BLaER1 (cell line): ENCODE data around the gene RNF149.
A peak's percentile ranks its signal among the peaks of the same experiment; 100 is the strongest.
"Not testable (repeated sequence)": the region's sequence is repeated elsewhere in the genome, so short reads cannot be mapped to it uniquely, and the experiment has no call there.

ENCODE experiments used
- H3K27ac ChIP-seq: shearing (Covaris generic); formaldehyde crosslinking; 2 replicates; pipeline ENCODE4 v1.8.1; 2022
- H3K27me3 ChIP-seq: shearing (Covaris generic); formaldehyde crosslinking; 2 replicates; pipeline ENCODE4 v1.8.1; 2022
- H3K36me3 ChIP-seq: shearing (Covaris generic); formaldehyde crosslinking; 2 replicates; pipeline ENCODE4 v1.8.1; 2022
- H3K4me1 ChIP-seq: shearing (Covaris generic); formaldehyde crosslinking; 2 replicates; pipeline ENCODE4 v1.8.1; 2022
- H3K4me2 ChIP-seq: shearing (Covaris generic); formaldehyde crosslinking; 2 replicates; pipeline ENCODE4 v1.8.1; 2022
- H3K4me3 ChIP-seq: shearing (Covaris generic); formaldehyde crosslinking; 2 replicates; pipeline ENCODE4 v1.8.1; 2022
- H3K9ac ChIP-seq: shearing (Covaris generic); formaldehyde crosslinking; 2 replicates; pipeline ENCODE4 v1.8.1; 2022
- H3K9me3 ChIP-seq: shearing (Covaris generic); formaldehyde crosslinking; 2 replicates; pipeline ENCODE4 v1.8.1; 2022
- H4K20me1 ChIP-seq: shearing (Covaris generic); formaldehyde crosslinking; 2 replicates; pipeline ENCODE4 v1.8.1; 2022
- Cebpa-rat ChIP-seq: shearing (Covaris generic); IDR thresholded peaks from 2 replicates; pipeline ENCODE4 v1.8.1; 2022

The RNF149 gene, protein sequence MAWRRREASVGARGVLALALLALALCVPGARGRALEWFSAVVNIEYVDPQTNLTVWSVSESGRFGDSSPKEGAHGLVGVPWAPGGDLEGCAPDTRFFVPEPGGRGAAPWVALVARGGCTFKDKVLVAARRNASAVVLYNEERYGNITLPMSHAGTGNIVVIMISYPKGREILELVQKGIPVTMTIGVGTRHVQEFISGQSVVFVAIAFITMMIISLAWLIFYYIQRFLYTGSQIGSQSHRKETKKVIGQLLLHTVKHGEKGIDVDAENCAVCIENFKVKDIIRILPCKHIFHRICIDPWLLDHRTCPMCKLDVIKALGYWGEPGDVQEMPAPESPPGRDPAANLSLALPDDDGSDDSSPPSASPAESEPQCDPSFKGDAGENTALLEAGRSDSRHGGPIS

GRCh38 chr2:101308432-101309210, at the start of gene RNF149:
TSS of gene RNF149 (minus strand) at chr2:101308701. CDS start at chr2:101308588, 113 bp downstream.
- no peaks in the 10 kb centered on the region for H3K27me3 ChIP-seq
- peaks cover 25% of the 10 kb centered on the region for H3K36me3 ChIP-seq
- peak within 1 kb of the TSS; percentile 97 for H3K4me3 ChIP-seq
- peaks cover 43% of the 10 kb centered on the region for H4K20me1 ChIP-seq
- H3K9me3 ChIP-seq = no peaks in the 10 kb centered on the region
- H3K27ac ChIP-seq = peak within 1 kb of the TSS; percentile 98
- H3K9ac ChIP-seq = peak within 1 kb of the TSS; percentile 98
- peak; percentile 95 for TF ChIP-seq Cebpa-rat
- H3K4me2 ChIP-seq = peak within 1 kb of the TSS; percentile 98
- peaks cover 52% of the 10 kb centered on the region for H3K4me1 ChIP-seq

- Histone ChIP-seq H3K4me2 (no peak overlapping the region), H3K27ac (no peak overlapping the region), H3K36me3 (no peaks in the 10 kb centered on the region), H3K27me3 (no peaks in the 10 kb centered on the region), H3K4me3 (no peak overlapping the region), H3K4me1 (no peaks in the 10 kb centered on the region), H3K9ac (no peak overlapping the region), H3K9me3 (no peaks in the 10 kb centered on the region), H4K20me1 (no peaks in the 10 kb centered on the region)
- TF ChIP-seq Cebpa-rat = no peak
These were observed 48.9 kb upstream of the RNF149 start for GRCh38 chr2:101357376-101357775.

DNA sequence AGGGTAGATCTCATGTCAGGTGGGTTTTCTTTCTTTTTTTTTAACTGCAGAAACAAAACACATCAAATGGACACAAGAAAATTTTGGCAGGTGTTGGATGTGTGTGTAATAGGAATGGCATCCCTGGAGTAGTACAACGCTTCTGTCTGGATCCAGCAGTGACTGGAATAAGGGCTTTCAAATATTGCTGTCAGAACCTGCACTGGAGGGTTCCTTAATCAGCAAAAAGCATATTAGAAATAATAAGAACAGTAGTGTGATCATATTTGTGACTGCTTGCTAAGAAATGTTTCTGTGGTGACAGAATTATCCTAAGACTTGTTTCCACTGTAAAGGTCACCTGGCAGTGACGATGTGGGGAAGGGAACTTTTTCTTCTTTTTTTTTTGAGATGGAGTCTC, 48.0 kb upstream of the RNF149 start:
- Histone ChIP-seq H3K9ac (no peak overlapping the region), H4K20me1 (no peaks in the 10 kb centered on the region), H3K36me3 (no peaks in the 10 kb centered on the region), H3K4me1 (no peaks in the 10 kb centered on the region), H3K27me3 (no peaks in the 10 kb centered on the region), H3K4me3 (no peak overlapping the region), H3K9me3 (no peaks in the 10 kb centered on the region), H3K27ac (no peak overlapping the region), H3K4me2 (no peak overlapping the region)
- TF ChIP-seq Cebpa-rat = no peak

- Histone ChIP-seq H3K36me3 (no peaks in the 10 kb centered on the region), H3K27me3 (no peaks in the 10 kb centered on the region), H3K9ac (no peak overlapping the region), H3K4me3 (no peak overlapping the region), H3K4me2 (no peak overlapping the region), H3K4me1 (no peaks in the 10 kb centered on the region), H3K9me3 (no peaks in the 10 kb centered on the region), H3K27ac (no peak overlapping the region), H4K20me1 (no peaks in the 10 kb centered on the region)
- no peak for TF ChIP-seq Cebpa-rat
These were observed 47.6 kb upstream of the RNF149 start for GRCh38 chr2:101356055-101356454.

GRCh38 chr2:101355401-101356054, 47.0 kb upstream of the RNF149 start:
- Histone ChIP-seq H3K36me3 (no peaks in the 10 kb centered on the region), H3K4me1 (no peaks in the 10 kb centered on the region), H3K9me3 (no peaks in the 10 kb centered on the region), H3K4me3 (no peak overlapping the region), H3K9ac (no peak overlapping the region), H3K27ac (no peak overlapping the region), H4K20me1 (no peaks in the 10 kb centered on the region), H3K27me3 (no peaks in the 10 kb centered on the region), H3K4me2 (no peak overlapping the region)
- no peak for TF ChIP-seq Cebpa-rat

DNA sequence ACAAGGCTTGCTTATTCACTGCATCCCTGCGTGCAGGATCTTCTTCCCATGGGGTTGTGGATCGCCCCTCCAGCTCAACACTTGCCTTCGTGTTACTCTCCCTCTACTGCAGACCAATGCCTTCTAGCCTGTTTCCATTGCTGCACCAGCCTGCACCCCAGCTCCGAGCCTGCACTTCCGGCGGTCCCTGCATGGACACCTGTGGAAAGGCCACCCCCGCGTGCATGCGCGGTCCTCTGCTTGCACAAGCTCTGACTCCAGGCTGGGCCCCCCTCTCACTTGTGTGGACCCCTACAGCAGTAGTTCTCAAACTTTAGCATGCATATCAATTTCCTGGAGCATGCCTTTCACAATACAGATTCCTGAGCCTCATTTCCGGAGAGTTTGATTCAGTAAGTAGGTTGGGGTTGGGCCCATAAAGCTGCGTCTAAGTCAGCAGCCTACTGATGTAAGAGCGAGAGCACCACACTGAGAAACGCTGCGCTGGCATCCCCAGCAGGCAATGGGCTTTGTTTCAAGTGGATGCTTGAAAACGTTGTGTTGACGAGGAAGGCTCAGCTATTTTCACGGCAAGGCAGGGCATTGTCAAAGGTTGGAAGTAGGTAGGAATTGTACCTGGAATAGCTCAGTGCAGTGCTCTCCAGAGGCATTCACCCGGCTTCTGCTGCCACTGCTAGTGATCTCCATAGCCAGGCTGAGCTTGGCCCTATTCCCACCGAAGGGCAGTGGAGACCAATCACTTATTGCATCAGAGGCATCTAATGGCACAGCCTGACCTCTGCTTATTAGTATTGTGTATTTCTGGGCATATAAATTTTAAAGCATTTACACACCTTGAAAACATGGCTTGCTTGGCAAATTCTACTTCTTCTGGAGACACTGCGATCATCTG, 46.2 kb upstream of the RNF149 start:
- Histone ChIP-seq H3K4me1 (no peaks in the 10 kb centered on the region), H3K4me3 (no peak overlapping the region), H3K4me2 (no peak overlapping the region), H3K9me3 (no peaks in the 10 kb centered on the region), H4K20me1 (no peaks in the 10 kb centered on the region), H3K27me3 (no peaks in the 10 kb centered on the region), H3K36me3 (no peaks in the 10 kb centered on the region), H3K27ac (no peak overlapping the region), H3K9ac (no peak overlapping the region)
- TF ChIP-seq Cebpa-rat = no peak

DNA sequence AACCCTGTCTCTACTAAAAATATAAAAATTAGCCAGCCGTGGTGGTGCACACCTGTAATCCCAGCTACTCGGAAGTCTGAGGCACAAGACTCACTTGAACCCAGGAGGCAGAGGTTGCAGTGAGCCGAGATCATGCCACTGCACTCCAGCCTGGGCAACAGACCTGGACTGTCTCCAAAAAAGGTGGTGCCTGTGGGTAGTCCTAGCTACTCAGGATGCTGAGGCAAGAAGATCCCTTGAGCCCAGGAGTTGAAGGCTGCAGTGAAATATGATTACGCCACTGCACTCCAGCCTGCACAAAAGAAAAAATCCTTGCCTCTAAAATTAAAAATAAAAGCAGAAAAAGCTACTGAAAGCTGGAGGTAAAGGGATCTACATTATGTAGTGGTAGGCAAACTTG, 44.1 kb upstream of the RNF149 start:
- not testable (repeated sequence) for H3K9me3 ChIP-seq, H3K4me3 ChIP-seq, H3K27me3 ChIP-seq, H3K9ac ChIP-seq, H3K4me1 ChIP-seq, H3K27ac ChIP-seq, H4K20me1 ChIP-seq, H3K4me2 ChIP-seq, H3K36me3 ChIP-seq

GRCh38 chr2:101351207-101351606, 42.7 kb upstream of the RNF149 start:
- H3K27me3 ChIP-seq = no peaks in the 10 kb centered on the region
- no peak overlapping the region for H3K4me2 ChIP-seq
- H4K20me1 ChIP-seq = no peaks in the 10 kb centered on the region
- H3K4me3 ChIP-seq = no peak overlapping the region
- no peaks in the 10 kb centered on the region for H3K36me3 ChIP-seq
- no peak overlapping the region for H3K27ac ChIP-seq
- TF ChIP-seq Cebpa-rat = no peak
- H3K9ac ChIP-seq = no peak overlapping the region
- no peaks in the 10 kb centered on the region for H3K4me1 ChIP-seq
- no peaks in the 10 kb centered on the region for H3K9me3 ChIP-seq

GRCh38 chr2:101349893-101350662, 41.6 kb upstream of the RNF149 start:
- Histone ChIP-seq H3K9me3 (no peaks in the 10 kb centered on the region), H3K4me2 (no peak overlapping the region), H3K36me3 (no peaks in the 10 kb centered on the region), H3K4me3 (no peak overlapping the region), H3K4me1 (no peaks in the 10 kb centered on the region), H3K27me3 (no peaks in the 10 kb centered on the region), H3K9ac (no peak overlapping the region), H4K20me1 (no peaks in the 10 kb centered on the region), H3K27ac (no peak overlapping the region)
- no peak for TF ChIP-seq Cebpa-rat
